VCaP (cell line): ENCODE results near the gene NELFE.
"Not testable (repeated sequence)": the region's sequence is repeated elsewhere in the genome, so short reads cannot be mapped to it uniquely, and the experiment has no call there.

Experiments used
- H3K27ac ChIP-seq: fragments of 450-650 bp; 2 replicates; pipeline ENCODE4 v1.5.1; 2017
- CTCF ChIP-seq: fragments of 450-650 bp; conservative IDR thresholded peaks from 2 replicates; pipeline ENCODE4 v1.5.1; 2017; ENCODE audit warnings: mild to moderate bottlenecking, moderate library complexity

NELFE gene

GRCh38 chr6:31945507-31946369, 13.0 kb downstream of the NELFE start, which contains the start of gene CFB:
Gene CFB (plus strand): TSS chr6:31946095. CDS start chr6:31946222, 127 bp downstream.
- H3K27ac ChIP-seq: no peak within 1 kb of the TSS
- no peak for TF ChIP-seq CTCF

- H3K27ac ChIP-seq: no peak overlapping the region
- no peak for TF ChIP-seq CTCF
These were observed 13.6 kb downstream of the NELFE start for GRCh38 chr6:31945154-31945506.

GRCh38 chr6:31943742-31944141, 15.0 kb downstream of the NELFE start:
- TF ChIP-seq CTCF: no peak
- no peak overlapping the region for H3K27ac ChIP-seq

GRCh38 chr6:31940256-31940664, 18.5 kb downstream of the NELFE start:
- TF ChIP-seq CTCF: no peak
- H3K27ac ChIP-seq: no peak overlapping the region

GRCh38 chr6:31935823-31936222, 22.9 kb downstream of the NELFE start:
- no peak overlapping the region for H3K27ac ChIP-seq
- no peak for TF ChIP-seq CTCF

- no peak overlapping the region for H3K27ac ChIP-seq
- no peak for TF ChIP-seq CTCF
These were observed 23.8 kb downstream of the NELFE start for GRCh38 chr6:31935021-31935420.

GRCh38 chr6:31933537-31933936, 25.2 kb downstream of the NELFE start:
- no peak overlapping the region for H3K27ac ChIP-seq
- no peak for TF ChIP-seq CTCF

GRCh38 chr6:31932137-31932536, 26.6 kb downstream of the NELFE start:
- H3K27ac ChIP-seq: not testable (repeated sequence)
